SK-N-MC (cell line): ENCODE results near the gene EFCAB6.

ENCODE experiments used
- DNase-seq: peaks from one replicate; pipeline ENCODE4 v3.0.0-alpha.2; 2011; ENCODE audit warnings: low read depth, low spot score
- H3K27ac ChIP-seq: fragments of 200-600 bp; sonication (generic); 2 replicates; pipeline ENCODE4 v1.5.1; 2016; ENCODE audit warnings: mixed run types
- H3K36me3 ChIP-seq: fragments of 200-600 bp; sonication (generic); 2 replicates; pipeline ENCODE4 v1.6.1; 2017; ENCODE audit warnings: antibody characterized with exemption, low read length, mixed read lengths; ENCODE audit not compliant: insufficient read depth
- H3K4me3 ChIP-seq: fragments of 200-600 bp; sonication (generic); 2 replicates; pipeline ENCODE4 v1.5.1; 2016
- H3K9ac ChIP-seq: fragments of 200-600 bp; sonication (generic); 2 replicates; pipeline ENCODE4 v1.8.0; 2017; ENCODE audit warnings: mixed run types, mixed read lengths; ENCODE audit not compliant: insufficient read length
- H3K9me3 ChIP-seq: fragments of 200-600 bp; sonication (generic); 2 replicates; pipeline ENCODE4 v1.6.1; 2017; ENCODE audit warnings: low read depth, mild to moderate bottlenecking, antibody characterized with exemption, low read length, moderate library complexity, mixed read lengths
- EZH2 ChIP-seq: fragments of 200-600 bp; sonication (generic); IDR thresholded peaks from one replicate; pipeline ENCODE4 v1.6.1; 2017; ENCODE audit warnings: antibody characterized with exemption
- FOXP2 ChIP-seq: optimal IDR thresholded peaks from 2 replicates; pipeline ENCODE3; 2011; ENCODE audit warnings: mild to moderate bottlenecking, moderate library complexity; ENCODE audit not compliant: insufficient read depth; ENCODE audit errors: extremely low read length, control extremely low read depth
- POLR2AphosphoS5 ChIP-seq: IDR thresholded peaks from 2 replicates; pipeline ENCODE4 v1.6.1; 2012; ENCODE audit warnings: mild to moderate bottlenecking, low read depth, low read length, borderline replicate concordance

EFCAB6 gene

GRCh38 chr22:43726964-43727543 is 85.1 kb downstream of the EFCAB6 start:
- Histone ChIP-seq H3K9ac (no peak overlapping the region), H3K9me3 (no peaks in the 10 kb centered on the region), H3K4me3 (no peak overlapping the region), H3K27ac (no peak overlapping the region), H3K36me3 (no peaks in the 10 kb centered on the region)
- TF ChIP-seq FOXP2, result no peak
- TF ChIP-seq EZH2, result no peak
- no peak for TF ChIP-seq POLR2AphosphoS5
- DNase-seq, result no peak

- Histone ChIP-seq H3K36me3 (no peaks in the 10 kb centered on the region), H3K9me3 (no peaks in the 10 kb centered on the region), H3K4me3 (no peak overlapping the region), H3K9ac (no peak overlapping the region), H3K27ac (no peak overlapping the region)
- no peak for DNase-seq
- no peak for TF ChIP-seq POLR2AphosphoS5
- TF ChIP-seq EZH2, result no peak
- no peak for TF ChIP-seq FOXP2
Observed at GRCh38 chr22:43726322-43726721, 85.8 kb downstream of the EFCAB6 start.

- TF ChIP-seq POLR2AphosphoS5 (no peak), EZH2 (no peak), FOXP2 (no peak)
- Histone ChIP-seq H3K36me3 (no peaks in the 10 kb centered on the region), H3K4me3 (no peak overlapping the region), H3K9me3 (no peaks in the 10 kb centered on the region), H3K27ac (no peak overlapping the region), H3K9ac (no peak overlapping the region)
- no peak for DNase-seq
Observed at GRCh38 chr22:43723816-43724215, 88.3 kb downstream of the EFCAB6 start.

GRCh38 chr22:43722444-43722843 is 89.7 kb downstream of the EFCAB6 start:
- H3K9me3 ChIP-seq, result no peaks in the 10 kb centered on the region
- H3K9ac ChIP-seq, result no peak overlapping the region
- TF ChIP-seq FOXP2 (no peak), POLR2AphosphoS5 (no peak), EZH2 (no peak)
- no peak overlapping the region for H3K27ac ChIP-seq
- H3K36me3 ChIP-seq, result no peaks in the 10 kb centered on the region
- DNase-seq, result no peak
- H3K4me3 ChIP-seq, result no peak overlapping the region

GRCh38 chr22:43720716-43721115 is 91.4 kb downstream of the EFCAB6 start:
- Histone ChIP-seq H3K9me3 (no peaks in the 10 kb centered on the region), H3K36me3 (no peaks in the 10 kb centered on the region), H3K4me3 (no peak overlapping the region), H3K9ac (no peak overlapping the region), H3K27ac (no peak overlapping the region)
- DNase-seq, result no peak
- TF ChIP-seq EZH2 (no peak), FOXP2 (no peak)

- Histone ChIP-seq H3K36me3 (no peaks in the 10 kb centered on the region), H3K27ac (no peak overlapping the region), H3K4me3 (no peak overlapping the region), H3K9ac (no peak overlapping the region), H3K9me3 (no peaks in the 10 kb centered on the region)
- TF ChIP-seq FOXP2, result no peak
- no peak for TF ChIP-seq EZH2
- TF ChIP-seq POLR2AphosphoS5, result no peak
- DNase-seq, result no peak
Observed at GRCh38 chr22:43714104-43714503, 98.0 kb downstream of the EFCAB6 start.

GRCh38 chr22:43711681-43712080 is 100.4 kb downstream of the EFCAB6 start:
- TF ChIP-seq POLR2AphosphoS5 (no peak), FOXP2 (no peak), EZH2 (no peak)

GRCh38 chr22:43707648-43708047 is 104.5 kb downstream of the EFCAB6 start:
- Histone ChIP-seq H3K9me3 (no peaks in the 10 kb centered on the region), H3K9ac (no peak overlapping the region), H3K4me3 (no peak overlapping the region), H3K36me3 (no peaks in the 10 kb centered on the region), H3K27ac (no peak overlapping the region)
- DNase-seq, result no peak
- TF ChIP-seq FOXP2, result no peak
- TF ChIP-seq EZH2, result no peak
- no peak for TF ChIP-seq POLR2AphosphoS5

More at GRCh38 chr22:43711681-43712080, 100.4 kb downstream of the EFCAB6 start:
- H3K36me3 ChIP-seq, result no peaks in the 10 kb centered on the region
- H3K27ac ChIP-seq, result no peak overlapping the region
- H3K9me3 ChIP-seq, result no peaks in the 10 kb centered on the region
- no peak for DNase-seq
- no peak overlapping the region for H3K4me3 ChIP-seq
- H3K9ac ChIP-seq, result no peak overlapping the region

GRCh38 chr22:43706571-43707328 is 105.4 kb downstream of the EFCAB6 start:
- no peak overlapping the region for H3K27ac ChIP-seq
- no peaks in the 10 kb centered on the region for H3K9me3 ChIP-seq
- DNase-seq, result no peak
- TF ChIP-seq FOXP2 (no peak), EZH2 (no peak), POLR2AphosphoS5 (no peak)
- no peaks in the 10 kb centered on the region for H3K36me3 ChIP-seq
- H3K4me3 ChIP-seq, result no peak overlapping the region
- H3K9ac ChIP-seq, result no peak overlapping the region

- Histone ChIP-seq H3K9me3 (no peaks in the 10 kb centered on the region), H3K36me3 (no peaks in the 10 kb centered on the region), H3K4me3 (no peak overlapping the region), H3K27ac (no peak overlapping the region), H3K9ac (no peak overlapping the region)
- DNase-seq, result no peak
- TF ChIP-seq FOXP2 (no peak), EZH2 (no peak), POLR2AphosphoS5 (no peak)
Observed at GRCh38 chr22:43706151-43706550, 106.0 kb downstream of the EFCAB6 start.
